Bronchial epithelial cell (primary cell): ENCODE results near the gene CTNND2. TPM values are rescaled to one million over a fixed set of nuclear protein-coding genes. Genes with fewer than 3 reads are reported as not detected.

Experiments used
- DNase-seq: peaks from one replicate; pipeline ENCODE4 v3.0.0-alpha.2; 2010; ENCODE audit warnings: low read depth
- FAIRE-seq: peaks from 2 replicates; lab custom pipeline; 2011; peaks lifted over from hg19 to GRCh38; lab: Jason Lieb, UNC
- H3K27me3 ChIP-seq: 2 replicates; pipeline ENCODE4 v1.5.1; 2011; ENCODE audit warnings: low read length; ENCODE audit not compliant: control insufficient read depth, insufficient read depth
- H3K36me3 ChIP-seq: 2 replicates; pipeline ENCODE4 v1.5.1; 2011; ENCODE audit warnings: low read length; ENCODE audit not compliant: control insufficient read depth, insufficient read depth
- H3K4me3 ChIP-seq: 2 replicates; pipeline ENCODE4 v1.5.1; 2011; ENCODE audit warnings: mild to moderate bottlenecking, low read depth, low read length, control low read depth
- total RNA-seq: library from RNA; depleted of rRNA; stranded (reverse); fragments of >200 nt; gene quantifications from 2 replicates; pipeline ENCODE4 v1.2.1, GENCODE V29; 2014
- TF ChIP-seq, protein P1 (sequence below): IDR thresholded peaks from 2 replicates; pipeline ENCODE4 v1.5.1; 2011; ENCODE audit warnings: mild to moderate bottlenecking, moderate library complexity, low read length, control low read depth, inconsistent platforms; ENCODE audit not compliant: insufficient read depth, severe bottlenecking

Gene CTNND2
- total RNA-seq, 1 donor from 2014 or later: not detected

DNA sequence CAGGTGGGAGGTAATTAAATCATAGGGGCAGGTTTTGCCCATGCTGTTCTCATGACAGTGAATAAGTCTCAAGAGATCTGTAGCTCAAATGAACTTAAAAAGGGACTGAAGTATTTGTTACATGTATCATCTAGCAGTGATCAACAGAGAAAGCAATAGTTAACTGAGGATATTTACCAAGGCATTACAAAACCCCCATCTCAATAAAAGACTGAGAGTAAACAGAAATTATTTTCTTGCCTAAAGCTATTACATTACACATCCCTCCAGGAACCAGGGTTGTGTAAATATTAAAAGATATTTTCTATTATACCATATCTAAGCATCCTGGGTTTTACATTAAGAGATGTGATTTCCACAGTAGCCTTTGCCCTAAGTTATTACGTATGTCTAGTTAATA, 169.9 kb downstream of the CTNND2 start:
- no peak overlapping the region for H3K4me3 ChIP-seq
- H3K27me3 ChIP-seq: no peaks in the 10 kb centered on the region
- H3K36me3 ChIP-seq: no peaks in the 10 kb centered on the region
- FAIRE-seq: no peak
- TF ChIP-seq, protein P1, sequence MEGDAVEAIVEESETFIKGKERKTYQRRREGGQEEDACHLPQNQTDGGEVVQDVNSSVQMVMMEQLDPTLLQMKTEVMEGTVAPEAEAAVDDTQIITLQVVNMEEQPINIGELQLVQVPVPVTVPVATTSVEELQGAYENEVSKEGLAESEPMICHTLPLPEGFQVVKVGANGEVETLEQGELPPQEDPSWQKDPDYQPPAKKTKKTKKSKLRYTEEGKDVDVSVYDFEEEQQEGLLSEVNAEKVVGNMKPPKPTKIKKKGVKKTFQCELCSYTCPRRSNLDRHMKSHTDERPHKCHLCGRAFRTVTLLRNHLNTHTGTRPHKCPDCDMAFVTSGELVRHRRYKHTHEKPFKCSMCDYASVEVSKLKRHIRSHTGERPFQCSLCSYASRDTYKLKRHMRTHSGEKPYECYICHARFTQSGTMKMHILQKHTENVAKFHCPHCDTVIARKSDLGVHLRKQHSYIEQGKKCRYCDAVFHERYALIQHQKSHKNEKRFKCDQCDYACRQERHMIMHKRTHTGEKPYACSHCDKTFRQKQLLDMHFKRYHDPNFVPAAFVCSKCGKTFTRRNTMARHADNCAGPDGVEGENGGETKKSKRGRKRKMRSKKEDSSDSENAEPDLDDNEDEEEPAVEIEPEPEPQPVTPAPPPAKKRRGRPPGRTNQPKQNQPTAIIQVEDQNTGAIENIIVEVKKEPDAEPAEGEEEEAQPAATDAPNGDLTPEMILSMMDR: no peak
- DNase-seq: no peak

DNA sequence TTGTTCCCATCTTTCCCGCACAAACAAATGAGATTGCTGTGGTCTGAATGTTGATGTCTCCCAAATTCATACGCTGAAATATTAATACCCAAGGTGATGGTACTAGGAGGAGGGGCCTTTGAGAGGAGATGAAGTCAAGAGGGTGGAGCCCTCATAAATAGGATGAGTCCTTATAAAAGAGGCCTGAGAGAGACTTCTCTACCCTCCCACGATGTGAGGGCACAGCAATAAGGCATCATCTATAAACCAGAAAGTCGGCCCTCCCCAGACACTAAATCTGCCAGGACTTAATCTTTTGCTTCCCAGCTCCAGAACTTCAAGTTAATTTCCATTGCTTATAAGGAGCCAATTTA, 170.4 kb downstream of the CTNND2 start:
- no peak for DNase-seq
- H3K4me3 ChIP-seq: no peak overlapping the region
- TF ChIP-seq, protein P1: no peak
- H3K27me3 ChIP-seq: no peaks in the 10 kb centered on the region
- no peaks in the 10 kb centered on the region for H3K36me3 ChIP-seq
- FAIRE-seq: no peak

DNA sequence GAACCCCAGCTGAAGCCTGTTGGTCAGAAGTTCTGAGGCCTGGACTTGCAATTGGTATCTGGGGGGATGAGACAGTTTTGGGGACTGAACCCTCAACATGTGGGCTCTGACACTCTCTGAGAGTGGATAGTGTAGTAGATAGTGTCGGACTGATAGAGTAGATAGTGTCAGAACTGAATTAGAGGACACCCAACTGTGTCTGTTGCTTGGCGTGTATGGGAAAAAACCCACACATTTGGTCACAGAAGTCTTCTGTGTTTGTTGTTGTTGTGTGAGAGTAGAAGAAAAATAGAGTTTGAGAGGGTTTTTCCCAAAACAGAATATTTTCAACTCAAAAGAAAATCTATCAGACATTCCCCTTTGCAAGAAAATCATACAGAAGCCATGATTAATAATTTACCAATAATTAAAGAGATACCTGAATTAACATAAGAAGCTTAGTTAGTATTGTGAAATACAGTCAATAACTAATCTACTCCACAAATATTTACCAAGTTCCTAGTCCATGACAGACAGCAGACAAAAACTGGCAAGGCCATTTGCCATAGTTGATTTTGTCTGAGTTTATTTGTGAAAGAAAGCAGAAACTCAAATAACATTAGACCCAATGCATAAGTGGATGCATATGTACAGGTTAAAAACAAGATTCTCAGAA, 170.9 kb downstream of the CTNND2 start:
- no peak for FAIRE-seq
- H3K27me3 ChIP-seq: no peaks in the 10 kb centered on the region
- no peak overlapping the region for H3K4me3 ChIP-seq
- no peak for DNase-seq
- H3K36me3 ChIP-seq: no peaks in the 10 kb centered on the region
- TF ChIP-seq, protein P1: no peak

DNA sequence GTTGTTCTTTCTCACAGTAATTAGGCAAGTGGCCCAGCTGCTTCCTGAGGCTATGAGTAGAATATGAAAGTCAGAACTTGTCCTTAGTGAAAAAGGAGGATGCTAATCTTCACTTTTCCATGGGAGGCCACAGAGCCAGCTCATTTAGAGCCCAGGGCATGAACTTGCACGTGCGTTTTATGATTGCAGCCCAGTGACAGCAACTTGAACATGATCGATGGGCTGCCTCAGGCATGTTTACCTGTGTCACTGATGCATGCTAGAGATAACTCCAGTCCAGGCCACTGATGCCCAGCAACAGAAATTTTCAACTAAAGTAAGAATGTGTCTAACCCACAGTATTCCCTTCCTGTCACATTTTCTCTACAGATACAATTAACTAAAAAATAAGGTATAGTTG, 179.3 kb downstream of the CTNND2 start:
- TF ChIP-seq, protein P1: no peak
- DNase-seq: no peak
- Histone ChIP-seq H3K36me3 (no peaks in the 10 kb centered on the region), H3K27me3 (no peaks in the 10 kb centered on the region), H3K4me3 (no peak overlapping the region)
- no peak for FAIRE-seq

DNA sequence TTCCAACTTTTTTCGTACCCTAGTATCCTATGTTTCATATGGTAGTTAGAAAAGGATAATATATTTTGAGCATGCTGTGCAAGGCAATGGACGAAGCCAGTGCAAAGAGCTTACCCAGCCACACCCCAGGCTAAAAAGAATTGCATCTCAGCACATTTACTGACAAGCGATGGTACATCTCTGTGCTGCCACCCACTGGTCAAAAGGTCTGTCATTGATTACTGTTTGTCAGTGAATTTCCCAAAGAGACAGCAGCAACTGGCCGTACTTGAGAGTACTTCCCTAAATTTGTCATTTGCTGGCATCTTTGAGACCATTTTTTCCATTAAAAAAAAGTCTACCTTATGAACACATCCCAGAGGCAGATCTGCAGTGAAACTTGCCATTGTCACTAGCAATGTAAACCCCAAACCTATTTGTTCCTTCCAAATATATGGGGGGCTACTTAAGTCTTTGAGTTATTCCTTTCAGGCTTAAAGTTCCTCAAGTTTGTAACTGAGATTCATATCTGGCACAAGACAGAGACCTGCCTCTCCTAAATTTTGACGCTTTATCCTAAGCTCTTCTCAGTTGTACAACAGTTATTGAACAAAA, 184.3 kb downstream of the CTNND2 start:
- Histone ChIP-seq H3K36me3 (no peaks in the 10 kb centered on the region), H3K27me3 (no peaks in the 10 kb centered on the region), H3K4me3 (no peak overlapping the region)
- TF ChIP-seq, protein P1: no peak
- peak; percentile 32 for DNase-seq
- no peak for FAIRE-seq
